ENCODE measurements around the gene ACIN1. TPM values are rescaled to one million over a fixed set of nuclear protein-coding genes. Genes with fewer than 3 reads are reported as not detected.

Gene ACIN1
- total RNA-seq, 1 experiment from 2014 or later = 333 TPM

- no peak overlapping the region for H3K4me2 ChIP-seq (ENCODE audit: insufficient read depth, insufficient read length, low read length)
- H4K91ac ChIP-seq (ENCODE audit: insufficient read length, low read depth, low read length) = no peak overlapping the region
- H3T11ph ChIP-seq (ENCODE audit: low read length) = no peak overlapping the region
- H2AK5ac ChIP-seq (ENCODE audit: insufficient read length, low read length) = no peak overlapping the region
- no peak overlapping the region for H2BK5ac ChIP-seq (ENCODE audit: insufficient read length, low read length)
- no peak overlapping the region for H2BK15ac ChIP-seq (ENCODE audit: low read depth, low read length)
- Mint-ChIP-seq H3K27me3 (ENCODE audit: low read depth) (peaks cover 26% of the 10 kb centered on the region), H3K36me3 (ENCODE audit: insufficient read depth in 1 of 3, low read depth in 3 of 3) (peaks cover 0 to 3% (median 0%) of the 10 kb centered on the region in 3 experiments; a peak in 1 of 7 replicates), H3K27ac (no peak overlapping the region), H3K9me3 (peaks cover 8 to 9% of the 10 kb centered on the region in 2 experiments), H3K4me1 (peaks cover 19 to 20% of the 10 kb centered on the region in 2 experiments), H3K4me3 (peak overlapping the region in 1 of 2 experiments; percentile 24; a peak in 1 of 5 replicates)
- H2AFZ ChIP-seq (ENCODE audit: low read length) = no peak overlapping the region
- no peak overlapping the region for H2BK20ac ChIP-seq (ENCODE audit: low read depth, low read length, poor library complexity, severe bottlenecking)
- no peak for TF ChIP-seq CTCF (conservative IDR thresholded peaks at IDR 0.05)
- no peak overlapping the region for H4K8ac ChIP-seq (replicated peaks; ENCODE audit: insufficient read length, low read depth, low read length)
- no peaks in the 10 kb centered on the region for H3K79me1 ChIP-seq (ENCODE audit: insufficient read depth, low read depth, low read length, poor library complexity, severe bottlenecking)
- no peaks in the 10 kb centered on the region for H3K79me2 ChIP-seq (ENCODE audit: insufficient read depth, low read length)
- DNase-seq = no peak
- WGBS (ENCODE audit: extremely low coverage, insufficient read length, low lambda C conversion rate) = 100% methylated on average over 1 of the region's 12 CpGs
- no peaks in the 10 kb centered on the region for H3K23me2 ChIP-seq (ENCODE audit: insufficient read length, low read depth, low read length, poor library complexity, severe bottlenecking)
- peaks cover 2% of the 10 kb centered on the region; the same call in 1 of the 2 replicates for H3K4me1 ChIP-seq (ENCODE audit: insufficient read depth, low read length)
- H3K27me3 ChIP-seq (ENCODE audit: insufficient read depth, low read length) = no peaks in the 10 kb centered on the region
- H2BK12ac ChIP-seq (ENCODE audit: insufficient read length, low read depth, low read length) = no peak overlapping the region
- H3K9me3 ChIP-seq (ENCODE audit: control insufficient read depth, low read depth, low read length) = no peaks in the 10 kb centered on the region
- no peak overlapping the region for H3K18ac ChIP-seq (ENCODE audit: insufficient read length, low read depth, low read length)
- H3K9ac ChIP-seq (ENCODE audit: extremely low read depth, insufficient read length, low read length) = no peak overlapping the region
- H3K27ac ChIP-seq (ENCODE audit: insufficient read length, low read depth, low read length) = no peak overlapping the region
- no peak overlapping the region for H3K14ac ChIP-seq (ENCODE audit: insufficient read depth, low read length)
- no peak overlapping the region for H3K4ac ChIP-seq (ENCODE audit: low read depth, low read length)
- no peak overlapping the region for H4K5ac ChIP-seq (ENCODE audit: insufficient read length, low read depth, low read length)
- H3K23ac ChIP-seq (ENCODE audit: insufficient read length, low read depth, low read length) = no peak overlapping the region
- H2BK120ac ChIP-seq (ENCODE audit: low read depth, low read length, poor library complexity, severe bottlenecking) = no peak overlapping the region
- H4K20me1 ChIP-seq (ENCODE audit: control insufficient read depth, insufficient read depth, insufficient read length) = no peaks in the 10 kb centered on the region
- no peak overlapping the region for H3K56ac ChIP-seq (ENCODE audit: insufficient read length, low read depth, low read length)
Measured at GRCh38 chr14:23112359-23113178, 17.6 kb upstream of the ACIN1 start.
